GM18870 (cell line): ENCODE measurements around the gene CEL.
"Not testable (repeated sequence)": the region's sequence is repeated elsewhere in the genome, so short reads cannot be mapped to it uniquely, and the experiment has no call there.

Experiments used
- ATAC-seq: cut with Tn5 transposase; IDR thresholded peaks from one replicate; pipeline ENCODE4 v1.9.1; 2021; ENCODE audit warnings: moderate library complexity; ENCODE audit not compliant: unreplicated experiment

Gene CEL

GRCh38 chr9:133080786-133081779, 19.3 kb downstream of the CEL start:
- ATAC-seq: not testable (repeated sequence)

DNA sequence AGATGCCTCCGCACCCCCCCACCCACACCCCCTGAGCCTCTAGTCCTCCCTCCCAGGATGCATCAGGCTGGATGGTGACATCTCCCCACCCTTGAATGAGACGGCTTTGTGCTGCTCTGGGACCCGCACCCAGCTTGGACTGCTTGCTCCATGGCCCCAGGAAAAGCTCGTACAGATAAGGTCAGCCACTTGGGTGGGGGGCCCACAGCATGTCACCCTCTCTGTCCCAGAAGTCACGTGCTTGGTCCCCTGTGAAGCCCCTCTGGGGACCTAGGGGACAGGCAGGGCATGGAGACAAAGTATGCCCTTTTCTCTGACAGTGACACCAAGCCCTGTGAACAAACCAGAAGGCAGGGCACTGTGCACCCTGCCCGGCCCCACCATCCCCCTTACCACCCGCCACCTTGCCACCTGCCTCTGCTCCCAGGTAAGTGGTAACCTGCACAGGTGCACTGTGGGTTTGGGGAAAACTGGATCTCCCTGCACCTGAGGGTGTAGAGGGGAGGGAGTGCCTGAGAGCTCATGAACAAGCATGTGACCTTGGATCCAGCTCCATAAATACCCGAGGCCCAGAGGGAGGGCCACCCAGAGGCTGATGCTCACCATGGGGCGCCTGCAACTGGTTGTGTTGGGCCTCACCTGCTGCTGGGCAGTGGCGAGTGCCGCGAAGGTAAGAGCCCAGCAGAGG, 20.3 kb downstream of the CEL start:
- not testable (repeated sequence) for ATAC-seq

DNA sequence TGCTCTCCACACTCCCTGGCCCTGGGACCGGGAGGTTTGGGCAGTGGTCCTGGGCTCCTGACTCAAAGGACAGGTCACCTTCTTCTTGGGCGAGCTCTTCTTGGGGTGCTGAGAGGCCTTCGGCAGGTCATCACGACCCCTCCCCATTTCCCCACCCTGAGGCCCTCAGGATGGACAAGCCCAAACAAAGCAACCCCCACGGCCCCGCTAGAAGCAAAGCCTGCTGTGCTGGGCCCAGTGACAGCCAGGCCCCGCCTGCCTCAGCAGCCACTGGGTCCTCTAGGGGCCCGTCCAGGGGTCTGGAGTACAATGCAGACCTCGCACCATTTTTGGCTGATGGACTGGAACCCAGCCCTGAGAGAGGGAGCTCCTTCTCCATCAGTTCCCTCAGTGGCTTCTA, 21.9 kb downstream of the CEL start:
- not testable (repeated sequence) for ATAC-seq

GRCh38 chr9:133086212-133086860, 24.6 kb downstream of the CEL start:
- ATAC-seq: not testable (repeated sequence)

DNA sequence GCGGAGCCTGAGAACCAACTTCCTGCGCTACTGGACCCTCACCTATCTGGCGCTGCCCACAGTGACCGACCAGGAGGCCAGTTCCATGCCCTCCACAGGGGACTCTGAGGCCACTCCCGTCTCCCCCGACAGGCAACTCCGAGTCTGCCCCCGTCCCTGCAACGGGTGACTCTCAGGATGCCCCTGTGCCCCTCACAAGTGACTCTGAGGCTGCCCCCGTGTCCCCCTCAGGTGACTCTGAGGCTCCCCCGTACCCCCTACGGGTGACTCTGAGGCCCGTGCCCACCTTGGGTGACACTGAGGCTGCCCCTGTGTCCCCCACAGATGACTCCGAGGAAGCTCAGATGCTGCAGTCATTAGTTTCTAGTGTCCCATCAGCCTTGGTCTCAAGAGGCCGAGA, 25.1 kb downstream of the CEL start:
- no peak for ATAC-seq

DNA sequence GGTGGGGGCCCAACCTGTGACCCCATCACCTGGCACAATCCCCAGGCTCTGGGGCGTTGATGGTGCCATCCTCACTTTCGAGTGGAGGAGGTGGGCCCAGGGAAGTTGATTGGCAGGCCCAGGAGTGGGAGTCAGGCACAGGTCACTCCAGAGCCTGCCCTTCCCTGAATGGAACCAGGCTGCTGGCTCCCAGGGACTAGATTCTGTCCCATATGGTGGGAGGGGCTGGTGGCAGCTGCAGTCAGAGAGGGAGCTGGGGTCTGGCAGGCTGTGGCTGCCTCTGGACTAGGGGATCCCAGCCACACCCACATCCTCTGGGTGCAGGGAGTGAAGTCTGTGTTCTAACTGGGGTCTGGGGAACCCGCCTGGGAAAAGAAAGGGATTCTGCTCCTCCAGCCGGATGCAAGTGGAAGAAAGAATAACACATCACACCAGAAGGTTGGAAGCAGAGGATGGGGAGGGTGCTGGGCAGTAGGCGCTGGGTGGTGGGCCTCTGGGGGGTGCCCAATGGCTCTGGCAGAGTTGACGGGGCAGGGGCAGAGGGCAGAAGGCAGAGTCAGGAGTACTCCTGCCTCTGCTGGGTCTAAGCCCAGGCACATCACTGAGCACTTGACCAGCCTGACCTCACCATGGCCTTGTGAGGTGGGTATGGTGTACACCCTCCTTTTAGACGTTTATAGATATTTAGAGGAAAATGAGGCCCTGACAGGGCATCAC, 25.8 kb downstream of the CEL start:
- ATAC-seq: no peak

GRCh38 chr9:133088146-133088750, 26.5 kb downstream of the CEL start:
- no peak for ATAC-seq

DNA sequence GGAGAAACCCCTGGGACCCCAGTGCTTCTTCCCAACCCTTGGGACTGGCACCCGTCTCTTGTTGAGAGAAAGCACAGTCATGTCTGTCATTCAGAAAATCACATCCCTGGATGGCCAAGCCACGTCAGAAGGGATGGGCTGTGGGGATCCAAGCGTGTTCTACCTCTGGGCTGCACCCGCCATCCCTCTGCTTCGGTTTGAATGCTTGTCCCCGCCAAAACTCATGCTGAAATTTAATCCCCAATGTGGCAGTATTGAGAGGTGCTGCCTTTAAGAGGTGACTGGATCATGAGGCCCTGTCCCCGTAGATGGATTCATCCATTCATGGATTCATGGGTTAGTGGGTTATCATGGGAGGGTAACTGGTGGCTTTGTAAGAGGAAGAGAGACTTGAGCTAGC, 27.0 kb downstream of the CEL start:
- ATAC-seq: no peak

GRCh38 chr9:133089271-133089671, 27.5 kb downstream of the CEL start:
- no peak for ATAC-seq

DNA sequence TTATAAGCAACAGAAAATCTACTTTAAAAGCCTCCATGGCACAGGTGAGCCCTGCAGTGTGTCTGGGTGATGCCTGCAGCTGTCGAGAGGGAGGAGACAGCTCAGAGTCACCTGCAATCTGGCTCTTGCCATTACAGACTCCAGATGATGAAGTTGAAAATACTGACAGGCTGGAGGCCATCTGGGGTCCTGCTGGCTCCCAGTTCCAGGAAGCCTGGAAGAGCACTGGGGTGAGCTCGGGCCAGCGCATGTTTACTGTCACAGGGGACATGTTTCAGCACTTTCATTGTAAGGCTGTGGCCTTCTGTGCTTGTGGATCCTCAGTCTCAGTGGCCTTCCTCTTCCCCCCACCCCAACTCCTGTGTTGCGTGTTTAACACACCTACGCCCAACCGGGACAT, 28.4 kb downstream of the CEL start:
- no peak for ATAC-seq

DNA sequence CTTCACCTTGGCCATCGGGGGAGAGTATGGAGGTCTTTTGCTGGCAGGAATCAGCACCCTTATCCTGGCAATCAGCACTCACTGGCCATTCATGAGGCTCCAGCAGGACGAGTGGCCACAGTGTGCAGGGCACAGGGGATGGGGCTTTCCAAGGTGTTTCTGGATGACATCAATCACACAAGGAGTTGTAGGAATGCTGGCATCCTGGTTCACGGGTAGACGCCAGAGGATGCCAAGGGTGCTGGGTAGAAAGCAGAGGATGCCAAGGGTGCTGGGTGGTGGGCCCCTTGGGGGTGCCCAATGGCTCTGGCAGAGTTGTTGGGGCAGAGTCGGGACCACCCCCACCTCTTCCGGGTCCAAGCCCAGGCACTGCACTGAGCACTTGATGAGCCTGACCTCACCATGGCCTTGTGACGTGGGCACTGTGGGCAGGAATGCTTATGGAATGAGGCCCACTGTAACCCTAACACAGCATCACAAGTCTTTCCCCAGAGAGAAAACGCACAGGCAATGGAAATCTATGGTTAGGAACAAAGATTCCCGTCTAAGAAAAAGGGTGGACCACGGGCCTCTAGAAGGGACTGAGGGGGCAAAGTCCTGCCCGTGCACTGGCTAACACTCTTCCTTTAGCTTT, 29.1 kb downstream of the CEL start:
- ATAC-seq: no peak

DNA sequence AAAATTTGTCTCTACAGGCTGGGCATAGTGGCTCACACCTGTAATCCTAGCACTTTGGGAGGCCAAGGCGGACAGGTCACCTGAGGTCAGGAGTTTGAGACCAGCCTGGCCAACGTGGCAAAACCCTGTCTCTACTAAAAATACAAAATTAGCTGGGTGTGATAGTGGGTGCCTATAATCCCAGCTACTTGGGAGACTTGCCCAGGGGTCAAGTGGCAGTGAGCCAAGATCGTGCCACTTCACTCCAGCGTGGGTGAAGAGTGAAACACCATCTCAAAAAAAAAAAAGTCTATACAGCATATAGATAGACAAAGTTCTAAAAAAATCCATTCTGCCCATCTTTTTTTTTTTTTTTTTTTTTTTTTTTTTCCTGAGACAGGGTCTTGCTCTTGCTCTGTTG, 32.6 kb downstream of the CEL start:
- ATAC-seq: not testable (repeated sequence)

DNA sequence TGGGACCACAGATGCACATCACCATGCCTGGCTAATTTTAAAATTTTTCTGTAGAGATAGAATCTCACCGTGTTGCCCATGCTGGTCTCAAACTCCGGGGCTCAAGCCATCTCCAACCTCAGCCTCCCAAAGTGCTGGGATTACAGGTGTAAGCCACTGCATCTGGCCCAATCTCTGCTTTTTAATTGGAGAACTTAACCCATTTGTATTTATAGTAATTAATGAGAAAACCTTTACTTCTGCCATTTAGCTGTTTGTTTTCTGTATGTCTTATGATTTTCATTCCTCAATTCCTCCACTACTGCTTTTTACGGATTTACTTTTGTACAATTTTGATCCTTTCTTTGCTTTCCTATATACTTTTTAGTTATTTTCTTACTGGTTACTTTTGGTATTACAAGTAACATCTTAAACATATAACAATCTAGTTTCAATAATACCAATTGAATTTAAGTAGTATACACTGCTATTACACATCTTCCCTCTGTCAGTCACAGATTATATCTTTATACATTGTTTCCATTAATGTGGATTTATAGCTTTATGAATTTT, 33.1 kb downstream of the CEL start:
- ATAC-seq: no peak

DNA sequence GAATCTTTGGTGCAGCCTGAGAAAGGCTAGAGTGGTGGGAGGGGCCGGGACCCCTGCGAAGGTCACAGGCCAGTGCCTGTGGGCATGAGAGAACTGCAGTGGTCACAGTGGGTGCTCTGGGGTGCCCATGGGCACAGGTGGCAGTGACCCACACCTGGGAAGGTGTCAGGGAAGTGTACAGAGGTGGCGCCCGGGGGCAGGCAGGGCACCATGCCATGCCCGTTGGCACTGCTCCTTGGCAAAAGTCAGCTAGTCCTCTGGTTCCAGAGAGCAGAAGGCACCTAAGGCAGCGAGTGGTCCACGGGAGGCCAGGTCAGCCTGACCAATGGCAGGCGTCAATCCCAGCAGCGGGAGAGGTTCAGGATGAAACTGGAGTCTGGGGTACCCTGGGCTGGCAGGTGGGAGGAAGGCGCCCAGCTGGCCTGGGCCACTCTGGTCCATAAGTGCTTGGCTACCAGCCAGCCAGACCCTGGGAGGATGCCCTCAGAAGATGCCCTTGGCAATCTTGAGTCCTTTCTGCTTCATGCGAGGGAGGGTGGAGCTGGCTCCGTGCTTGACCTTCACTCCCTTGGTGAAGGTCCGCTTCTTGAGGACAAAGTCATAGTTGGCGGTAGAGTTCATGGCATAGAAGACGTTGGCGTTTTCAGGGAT, 36.4 kb downstream of the CEL start:
- no peak for ATAC-seq

DNA sequence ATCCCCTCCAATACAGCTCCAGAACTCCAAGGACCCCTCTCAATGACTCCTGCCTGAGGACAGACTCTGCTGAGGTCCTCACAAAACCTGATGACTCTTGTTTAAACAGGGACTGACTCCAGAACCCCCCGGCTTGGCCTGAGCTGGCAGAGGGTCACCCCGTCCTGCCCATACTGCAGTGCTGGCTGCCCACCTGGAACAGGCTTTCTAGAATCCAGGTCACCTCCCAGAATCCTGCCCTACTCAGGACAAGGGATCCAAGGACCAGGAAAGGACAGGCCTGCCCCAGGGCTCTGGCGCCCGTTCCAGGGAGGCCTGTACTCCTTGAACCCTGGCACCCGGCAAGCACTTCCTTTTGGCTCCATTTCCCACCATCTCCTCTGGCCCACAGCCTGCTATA, 37.1 kb downstream of the CEL start:
- ATAC-seq: no peak

- no peak for ATAC-seq
Observed at GRCh38 chr9:133099726-133100505, 38.1 kb downstream of the CEL start.

DNA sequence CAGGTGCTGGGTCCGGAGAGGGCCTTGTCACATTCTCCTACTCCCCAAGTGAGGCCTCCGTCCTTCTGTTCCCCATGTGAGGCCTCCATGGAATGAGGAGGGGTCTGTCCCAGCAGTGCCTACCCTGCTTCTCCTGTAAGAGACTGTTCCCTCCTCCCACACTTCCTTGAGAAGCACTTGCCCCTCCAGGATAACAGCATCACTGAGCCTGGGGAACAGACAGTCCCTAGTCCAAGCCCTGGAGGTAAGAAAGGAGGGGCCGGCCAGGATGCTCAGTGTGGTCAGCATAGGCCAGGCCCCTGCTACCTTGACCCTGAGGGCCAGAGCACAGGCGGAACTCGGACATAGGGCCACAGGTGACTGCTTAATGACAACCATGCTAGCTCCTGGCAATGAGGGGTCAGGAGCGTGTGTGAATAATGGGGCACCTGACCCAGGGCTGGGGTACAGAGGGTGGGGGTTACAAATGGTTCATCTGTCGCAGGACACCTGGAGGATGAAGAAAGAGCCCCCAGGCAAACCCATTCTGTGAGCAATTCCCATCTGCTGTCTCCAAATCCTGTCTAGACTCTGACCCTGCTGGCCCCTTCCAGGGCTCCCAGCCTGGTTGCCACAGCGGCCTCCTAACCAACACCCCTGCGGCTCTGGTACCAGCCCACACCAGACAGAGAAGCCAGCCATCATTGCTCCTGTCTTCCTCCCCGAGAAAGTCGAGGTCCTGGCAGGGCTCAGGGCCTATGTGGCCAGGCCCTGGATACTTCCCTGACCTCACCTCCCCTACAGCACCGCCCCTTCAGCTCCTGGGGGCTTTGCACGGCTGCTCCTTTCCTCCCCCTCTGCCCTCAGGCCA, 39.0 kb downstream of the CEL start:
- ATAC-seq: no peak
